ENCODE measurements around the gene RFTN1. TPM values are rescaled to one million over a fixed set of nuclear protein-coding genes. Genes with fewer than 3 reads are reported as not detected.

Gene RFTN1
- total RNA-seq, 3 donors from 2014 or later = 6.9 to 12.6 (median 9.7) TPM

- Histone ChIP-seq H3K4me3 (no peak overlapping the region), H3K9me3 (no peaks in the 10 kb centered on the region), H3K36me3 (ENCODE audit: low read depth) (no peaks in the 10 kb centered on the region), H3K4me1 (ENCODE audit: low read depth) (no peaks in the 10 kb centered on the region)
- ATAC-seq = no peak
- TF ChIP-seq CTCF (IDR thresholded peaks at IDR 0.05) = no peak
- no peak for DNase-seq
- intact Hi-C loops (cut with DNase I, micrococcal nuclease) = no loop called here
Measured at GRCh38 chr3:16366581-16366980, 146.9 kb downstream of the RFTN1 start.

GRCh38 chr3:16365491-16366128, 147.9 kb downstream of the RFTN1 start:
- intact Hi-C loops (cut with DNase I, micrococcal nuclease) = no loop called here
- no peaks in the 10 kb centered on the region for H3K9me3 ChIP-seq
- H3K4me1 ChIP-seq (ENCODE audit: low read depth) = no peaks in the 10 kb centered on the region
- H3K36me3 ChIP-seq (ENCODE audit: low read depth) = no peaks in the 10 kb centered on the region
- DNase-seq (no peak), ATAC-seq (no peak)
- no peak for TF ChIP-seq CTCF (IDR thresholded peaks at IDR 0.05)
- no peak overlapping the region for H3K4me3 ChIP-seq

- Histone ChIP-seq H3K9me3 (no peaks in the 10 kb centered on the region), H3K4me3 (no peak overlapping the region), H3K36me3 (ENCODE audit: low read depth) (no peaks in the 10 kb centered on the region), H3K4me1 (ENCODE audit: low read depth) (no peaks in the 10 kb centered on the region)
- no peak for TF ChIP-seq CTCF (IDR thresholded peaks at IDR 0.05)
- intact Hi-C loops (cut with DNase I, micrococcal nuclease) = no loop called here
- DNase-seq = no peak
- ATAC-seq = no peak
Measured at GRCh38 chr3:16364963-16365362, 148.5 kb downstream of the RFTN1 start.

GRCh38 chr3:16364323-16364722, 149.2 kb downstream of the RFTN1 start:
- no peaks in the 10 kb centered on the region for H3K4me1 ChIP-seq (ENCODE audit: low read depth)
- DNase-seq (no peak), ATAC-seq (no peak)
- intact Hi-C loops (cut with DNase I, micrococcal nuclease) = no loop called here
- H3K4me3 ChIP-seq = no peak overlapping the region
- H3K36me3 ChIP-seq (ENCODE audit: low read depth) = no peaks in the 10 kb centered on the region
- no peak for TF ChIP-seq CTCF (IDR thresholded peaks at IDR 0.05)
- H3K9me3 ChIP-seq = no peaks in the 10 kb centered on the region

- TF ChIP-seq CTCF (IDR thresholded peaks at IDR 0.05) = no peak
- Histone ChIP-seq H3K4me3 (no peak overlapping the region), H3K36me3 (ENCODE audit: low read depth) (no peaks in the 10 kb centered on the region), H3K4me1 (ENCODE audit: low read depth) (no peaks in the 10 kb centered on the region), H3K9me3 (no peaks in the 10 kb centered on the region)
- no peak for ATAC-seq
- DNase-seq = no peak
- intact Hi-C loops (cut with DNase I, micrococcal nuclease) = no loop called here
Measured at GRCh38 chr3:16363636-16364035, 149.9 kb downstream of the RFTN1 start.

GRCh38 chr3:16362770-16363169, 150.7 kb downstream of the RFTN1 start:
- TF ChIP-seq CTCF (IDR thresholded peaks at IDR 0.05) = no peak
- no peak for ATAC-seq
- H3K4me3 ChIP-seq = no peak overlapping the region
- H3K4me1 ChIP-seq (ENCODE audit: low read depth) = no peaks in the 10 kb centered on the region
- intact Hi-C loops (cut with DNase I, micrococcal nuclease) = no loop called here
- no peaks in the 10 kb centered on the region for H3K36me3 ChIP-seq (ENCODE audit: low read depth)
- no peak for DNase-seq
- no peaks in the 10 kb centered on the region for H3K9me3 ChIP-seq

All from mucosa of descending colon (tissue), 3 donors.